Measurements from ENCODE around the gene YIF1B.

YIF1B gene

DNA sequence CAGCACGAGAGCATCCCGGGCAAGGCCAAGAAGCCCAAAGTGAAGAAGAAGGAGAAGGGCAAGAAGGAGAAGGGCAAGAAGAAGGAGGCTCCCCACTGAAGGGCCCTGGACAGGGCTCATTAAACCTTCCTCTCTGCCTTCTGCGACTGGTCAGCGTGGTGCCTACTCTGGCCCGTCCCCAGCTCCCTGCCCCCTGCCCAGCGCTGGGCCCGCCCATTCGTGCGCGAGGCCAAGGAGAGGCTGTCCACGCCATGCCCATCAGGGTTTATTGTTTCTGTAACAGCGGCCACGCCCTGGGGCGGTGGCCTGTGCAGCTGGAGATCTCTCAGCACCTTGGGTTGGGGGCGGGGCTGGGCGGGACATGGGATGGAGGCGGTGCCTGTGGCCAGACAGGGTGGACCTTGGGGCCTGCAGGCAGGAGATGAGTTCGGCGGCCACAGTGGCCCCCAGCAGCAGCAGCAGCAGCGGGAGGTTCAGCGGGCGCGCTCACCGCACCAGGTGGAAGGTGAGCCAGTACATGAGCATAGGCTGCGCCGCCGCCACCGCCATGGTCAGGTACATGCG, 10.8 kb downstream of the YIF1B start:
- Histone ChIP-seq H3K4me1 (ENCODE audit: low read length) (no peaks in the 10 kb centered on the region), H3K9me3 (replicated peaks; ENCODE audit: insufficient read depth, low read length) (no peaks in the 10 kb centered on the region), H3K9ac (ENCODE audit: low read length) (no peak overlapping the region), H3K36me3 (replicated peaks; ENCODE audit: insufficient read depth, low read length) (no peaks in the 10 kb centered on the region), H3K4me2 (ENCODE audit: low read depth, low read length) (no peak overlapping the region), H3K79me2 (ENCODE audit: low read length) (no peaks in the 10 kb centered on the region), H3K27ac (ENCODE audit: low read length) (no peak overlapping the region), H3K4me3 (ENCODE audit: low read length) (no peak overlapping the region), H2AFZ (ENCODE audit: low read length) (no peak overlapping the region), H3F3A (ENCODE audit: insufficient read depth, low read length) (no peaks in the 10 kb centered on the region), H4K20me1 (ENCODE audit: insufficient read depth, low read length) (no peaks in the 10 kb centered on the region), H3K27me3 (replicated peaks; ENCODE audit: insufficient read depth, low read length) (no peaks in the 10 kb centered on the region), H3K9me2 (replicated peaks; ENCODE audit: insufficient read depth, low read length) (no peaks in the 10 kb centered on the region)
- DNase-seq = no peak
- TF ChIP-seq, protein P1, sequence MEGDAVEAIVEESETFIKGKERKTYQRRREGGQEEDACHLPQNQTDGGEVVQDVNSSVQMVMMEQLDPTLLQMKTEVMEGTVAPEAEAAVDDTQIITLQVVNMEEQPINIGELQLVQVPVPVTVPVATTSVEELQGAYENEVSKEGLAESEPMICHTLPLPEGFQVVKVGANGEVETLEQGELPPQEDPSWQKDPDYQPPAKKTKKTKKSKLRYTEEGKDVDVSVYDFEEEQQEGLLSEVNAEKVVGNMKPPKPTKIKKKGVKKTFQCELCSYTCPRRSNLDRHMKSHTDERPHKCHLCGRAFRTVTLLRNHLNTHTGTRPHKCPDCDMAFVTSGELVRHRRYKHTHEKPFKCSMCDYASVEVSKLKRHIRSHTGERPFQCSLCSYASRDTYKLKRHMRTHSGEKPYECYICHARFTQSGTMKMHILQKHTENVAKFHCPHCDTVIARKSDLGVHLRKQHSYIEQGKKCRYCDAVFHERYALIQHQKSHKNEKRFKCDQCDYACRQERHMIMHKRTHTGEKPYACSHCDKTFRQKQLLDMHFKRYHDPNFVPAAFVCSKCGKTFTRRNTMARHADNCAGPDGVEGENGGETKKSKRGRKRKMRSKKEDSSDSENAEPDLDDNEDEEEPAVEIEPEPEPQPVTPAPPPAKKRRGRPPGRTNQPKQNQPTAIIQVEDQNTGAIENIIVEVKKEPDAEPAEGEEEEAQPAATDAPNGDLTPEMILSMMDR (IDR thresholded peaks at IDR 0.05; ENCODE audit: low read length) = no peak
- TF ChIP-seq EZH2 (optimal IDR thresholded peaks at IDR 0.05; ENCODE audit: low read depth, low read length) (no peak), EZH2phosphoT487 (IDR thresholded peaks at IDR 0.05; ENCODE audit: low read length) (no peak)

DNA sequence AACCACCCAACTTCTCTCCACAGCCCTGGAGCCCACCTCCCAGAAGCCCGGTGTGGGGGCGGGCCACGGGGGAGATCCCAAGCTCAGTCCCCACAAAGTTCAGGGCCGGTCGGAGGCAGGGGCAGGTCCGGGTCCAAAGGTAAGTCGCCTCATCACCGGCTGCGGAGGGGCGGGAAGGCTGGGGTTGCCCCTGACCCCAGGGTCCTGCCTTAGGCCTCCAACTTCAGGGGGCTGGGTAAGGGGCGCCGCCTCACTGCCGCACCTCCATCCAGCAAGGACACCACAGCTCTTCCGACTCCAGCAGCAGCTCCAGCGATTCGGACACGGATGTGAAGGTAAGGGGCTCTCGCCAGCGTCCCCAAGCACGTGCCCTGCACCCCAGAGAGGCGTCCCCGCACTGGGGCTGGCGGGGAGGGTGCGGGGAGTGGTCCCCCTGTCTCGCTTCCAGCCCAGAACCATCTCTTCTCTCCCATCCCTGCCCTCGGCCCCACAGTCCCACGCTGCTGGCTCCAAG, 11.3 kb downstream of the YIF1B start:
- Histone ChIP-seq H3K9me3 (replicated peaks; ENCODE audit: insufficient read depth, low read length) (no peaks in the 10 kb centered on the region), H3K9me2 (replicated peaks; ENCODE audit: insufficient read depth, low read length) (no peaks in the 10 kb centered on the region), H3K4me2 (ENCODE audit: low read depth, low read length) (no peak overlapping the region), H3K27ac (ENCODE audit: low read length) (no peak overlapping the region), H3K4me1 (ENCODE audit: low read length) (no peaks in the 10 kb centered on the region), H3K27me3 (replicated peaks; ENCODE audit: insufficient read depth, low read length) (no peaks in the 10 kb centered on the region), H2AFZ (ENCODE audit: low read length) (no peak overlapping the region), H3K36me3 (replicated peaks; ENCODE audit: insufficient read depth, low read length) (no peaks in the 10 kb centered on the region), H3K79me2 (ENCODE audit: low read length) (no peaks in the 10 kb centered on the region), H3F3A (ENCODE audit: insufficient read depth, low read length) (no peaks in the 10 kb centered on the region), H3K9ac (ENCODE audit: low read length) (no peak overlapping the region), H3K4me3 (ENCODE audit: low read length) (no peak overlapping the region), H4K20me1 (ENCODE audit: insufficient read depth, low read length) (no peaks in the 10 kb centered on the region)
- DNase-seq = no peak
- TF ChIP-seq, protein P1 (IDR thresholded peaks at IDR 0.05; ENCODE audit: low read length) = no peak
- TF ChIP-seq EZH2phosphoT487 (IDR thresholded peaks at IDR 0.05; ENCODE audit: low read length) (no peak), EZH2 (optimal IDR thresholded peaks at IDR 0.05; ENCODE audit: low read depth, low read length) (no peak)

DNA sequence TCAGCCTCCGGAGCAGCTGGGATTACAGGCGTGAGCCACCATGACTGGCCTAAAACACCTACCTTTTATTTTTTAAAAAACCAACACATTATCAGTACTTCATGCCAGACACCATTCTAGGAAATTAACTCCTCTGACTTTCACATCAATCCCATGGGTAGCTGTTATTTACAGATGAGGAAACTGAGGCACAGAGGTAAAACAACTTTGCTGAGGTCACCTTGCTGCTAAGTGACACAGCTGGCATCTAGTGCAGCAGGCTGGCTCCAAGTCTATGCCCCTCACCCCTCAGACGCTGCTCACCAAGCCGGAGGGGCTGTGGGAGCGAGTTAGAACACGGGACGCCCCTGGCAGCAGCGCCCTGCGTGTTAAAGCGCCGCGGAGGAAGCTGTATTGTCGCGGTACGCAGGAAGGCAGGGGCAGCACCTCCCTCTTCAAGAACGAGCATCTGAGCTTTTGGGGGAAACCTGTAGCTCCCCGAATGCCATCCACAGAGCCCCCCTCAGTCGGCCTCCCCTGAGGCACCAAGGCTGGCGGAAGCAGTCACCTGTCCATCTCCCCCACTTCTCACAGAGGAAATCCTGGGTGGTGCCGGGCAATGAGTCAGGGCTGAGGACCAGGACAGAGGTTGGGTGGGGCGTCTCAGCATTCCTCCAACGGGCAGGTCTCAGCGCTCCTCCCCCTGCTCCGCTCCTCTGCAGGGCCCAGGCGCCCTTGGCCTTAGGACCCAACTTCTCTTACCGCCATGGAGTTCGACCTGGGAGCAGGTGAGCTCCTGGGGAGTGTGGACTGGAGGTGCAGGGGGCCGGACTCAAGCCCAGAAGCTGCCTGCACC, 12.0 kb downstream of the YIF1B start, which contains the start of gene C19orf33:
Gene C19orf33 (plus strand): TSS at position 735 of the 835 bp plus-strand sequence. CDS start 11 bp downstream, at position 746.
- Histone ChIP-seq H4K20me1 (ENCODE audit: insufficient read depth, low read length) (no peaks in the 10 kb centered on the region), H3K4me2 (ENCODE audit: low read depth, low read length) (no peak within 1 kb of the TSS), H3K27ac (ENCODE audit: low read length) (no peak within 1 kb of the TSS), H3K9ac (ENCODE audit: low read length) (no peak within 1 kb of the TSS), H3F3A (ENCODE audit: insufficient read depth, low read length) (no peaks in the 10 kb centered on the region), H3K27me3 (replicated peaks; ENCODE audit: insufficient read depth, low read length) (peaks cover 1% of the 10 kb centered on the region; the same call in 1 of the 2 replicates), H3K4me1 (ENCODE audit: low read length) (no peaks in the 10 kb centered on the region), H3K4me3 (ENCODE audit: low read length) (no peak within 1 kb of the TSS), H2AFZ (ENCODE audit: low read length) (no peak within 1 kb of the TSS), H3K9me3 (replicated peaks; ENCODE audit: insufficient read depth, low read length) (no peaks in the 10 kb centered on the region), H3K79me2 (ENCODE audit: low read length) (no peaks in the 10 kb centered on the region), H3K36me3 (replicated peaks; ENCODE audit: insufficient read depth, low read length) (no peaks in the 10 kb centered on the region), H3K9me2 (replicated peaks; ENCODE audit: insufficient read depth, low read length) (no peaks in the 10 kb centered on the region)
- no peak for DNase-seq
- TF ChIP-seq, protein P1 (IDR thresholded peaks at IDR 0.05; ENCODE audit: low read length) = no peak
- no peak for TF ChIP-seq EZH2phosphoT487 (IDR thresholded peaks at IDR 0.05; ENCODE audit: low read length)

Data from MM.1S (cell line).